GM18511 (cell line): Measurements from ENCODE around the gene BICRA.
"Not testable (repeated sequence)": the region's sequence is repeated elsewhere in the genome, so short reads cannot be mapped to it uniquely, and the experiment has no call there.

Experiments
- ATAC-seq: cut with Tn5 transposase; IDR thresholded peaks from one replicate; pipeline ENCODE4 v1.9.1; 2021; ENCODE audit warnings: mild to moderate bottlenecking, moderate library complexity; ENCODE audit not compliant: unreplicated experiment

Gene BICRA

GRCh38 chr19:47707135-47707925 is 98.4 kb downstream of the BICRA start:
- ATAC-seq: no peak

GRCh38 chr19:47711652-47712242 is 102.8 kb downstream of the BICRA start:
- no peak for ATAC-seq

- no peak for ATAC-seq
Measured at GRCh38 chr19:47713046-47714021, 104.4 kb downstream of the BICRA start, which contains the start of gene EHD2. Gene EHD2, plus strand, starts transcription at chr19:47713422. Its CDS starts 3,191 bp downstream, at chr19:47716613.

GRCh38 chr19:47714339-47714738 is 105.4 kb downstream of the BICRA start:
- no peak for ATAC-seq

- not testable (repeated sequence) for ATAC-seq
Measured at GRCh38 chr19:47714855-47715254, 105.9 kb downstream of the BICRA start.

GRCh38 chr19:47716270-47716937 is 107.5 kb downstream of the BICRA start:
- no peak for ATAC-seq

GRCh38 chr19:47718415-47719046 is 109.6 kb downstream of the BICRA start:
- not testable (repeated sequence) for ATAC-seq

- no peak for ATAC-seq
Measured at GRCh38 chr19:47719047-47719859, 110.3 kb downstream of the BICRA start.

- ATAC-seq: no peak
Measured at GRCh38 chr19:47720669-47721422, 111.9 kb downstream of the BICRA start.

GRCh38 chr19:47723581-47723940 is 114.6 kb downstream of the BICRA start:
- no peak for ATAC-seq

GRCh38 chr19:47725759-47726401 is 116.9 kb downstream of the BICRA start:
- no peak for ATAC-seq

GRCh38 chr19:47726467-47726866 is 117.5 kb downstream of the BICRA start:
- ATAC-seq: no peak

- not testable (repeated sequence) for ATAC-seq
Measured at GRCh38 chr19:47728295-47728694, 119.4 kb downstream of the BICRA start.

- ATAC-seq: no peak
Measured at GRCh38 chr19:47729468-47729798, 120.5 kb downstream of the BICRA start.

- ATAC-seq: no peak
Measured at GRCh38 chr19:47729799-47730520, 121.0 kb downstream of the BICRA start.

GRCh38 chr19:47730521-47730889 is 121.6 kb downstream of the BICRA start:
- no peak for ATAC-seq

GRCh38 chr19:47730910-47731309 is 122.0 kb downstream of the BICRA start:
- no peak for ATAC-seq

- ATAC-seq: no peak
Measured at GRCh38 chr19:47735131-47735530, 126.2 kb downstream of the BICRA start.
